Measurements from ENCODE around the gene PRDM16.

GRCh38 chr1:3022976-3023375 is 46.0 kb upstream of the PRDM16 start:
- TF ChIP-seq, protein P1, sequence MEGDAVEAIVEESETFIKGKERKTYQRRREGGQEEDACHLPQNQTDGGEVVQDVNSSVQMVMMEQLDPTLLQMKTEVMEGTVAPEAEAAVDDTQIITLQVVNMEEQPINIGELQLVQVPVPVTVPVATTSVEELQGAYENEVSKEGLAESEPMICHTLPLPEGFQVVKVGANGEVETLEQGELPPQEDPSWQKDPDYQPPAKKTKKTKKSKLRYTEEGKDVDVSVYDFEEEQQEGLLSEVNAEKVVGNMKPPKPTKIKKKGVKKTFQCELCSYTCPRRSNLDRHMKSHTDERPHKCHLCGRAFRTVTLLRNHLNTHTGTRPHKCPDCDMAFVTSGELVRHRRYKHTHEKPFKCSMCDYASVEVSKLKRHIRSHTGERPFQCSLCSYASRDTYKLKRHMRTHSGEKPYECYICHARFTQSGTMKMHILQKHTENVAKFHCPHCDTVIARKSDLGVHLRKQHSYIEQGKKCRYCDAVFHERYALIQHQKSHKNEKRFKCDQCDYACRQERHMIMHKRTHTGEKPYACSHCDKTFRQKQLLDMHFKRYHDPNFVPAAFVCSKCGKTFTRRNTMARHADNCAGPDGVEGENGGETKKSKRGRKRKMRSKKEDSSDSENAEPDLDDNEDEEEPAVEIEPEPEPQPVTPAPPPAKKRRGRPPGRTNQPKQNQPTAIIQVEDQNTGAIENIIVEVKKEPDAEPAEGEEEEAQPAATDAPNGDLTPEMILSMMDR (IDR thresholded peaks at IDR 0.05) = no peak
- TF ChIP-seq, protein P2, sequence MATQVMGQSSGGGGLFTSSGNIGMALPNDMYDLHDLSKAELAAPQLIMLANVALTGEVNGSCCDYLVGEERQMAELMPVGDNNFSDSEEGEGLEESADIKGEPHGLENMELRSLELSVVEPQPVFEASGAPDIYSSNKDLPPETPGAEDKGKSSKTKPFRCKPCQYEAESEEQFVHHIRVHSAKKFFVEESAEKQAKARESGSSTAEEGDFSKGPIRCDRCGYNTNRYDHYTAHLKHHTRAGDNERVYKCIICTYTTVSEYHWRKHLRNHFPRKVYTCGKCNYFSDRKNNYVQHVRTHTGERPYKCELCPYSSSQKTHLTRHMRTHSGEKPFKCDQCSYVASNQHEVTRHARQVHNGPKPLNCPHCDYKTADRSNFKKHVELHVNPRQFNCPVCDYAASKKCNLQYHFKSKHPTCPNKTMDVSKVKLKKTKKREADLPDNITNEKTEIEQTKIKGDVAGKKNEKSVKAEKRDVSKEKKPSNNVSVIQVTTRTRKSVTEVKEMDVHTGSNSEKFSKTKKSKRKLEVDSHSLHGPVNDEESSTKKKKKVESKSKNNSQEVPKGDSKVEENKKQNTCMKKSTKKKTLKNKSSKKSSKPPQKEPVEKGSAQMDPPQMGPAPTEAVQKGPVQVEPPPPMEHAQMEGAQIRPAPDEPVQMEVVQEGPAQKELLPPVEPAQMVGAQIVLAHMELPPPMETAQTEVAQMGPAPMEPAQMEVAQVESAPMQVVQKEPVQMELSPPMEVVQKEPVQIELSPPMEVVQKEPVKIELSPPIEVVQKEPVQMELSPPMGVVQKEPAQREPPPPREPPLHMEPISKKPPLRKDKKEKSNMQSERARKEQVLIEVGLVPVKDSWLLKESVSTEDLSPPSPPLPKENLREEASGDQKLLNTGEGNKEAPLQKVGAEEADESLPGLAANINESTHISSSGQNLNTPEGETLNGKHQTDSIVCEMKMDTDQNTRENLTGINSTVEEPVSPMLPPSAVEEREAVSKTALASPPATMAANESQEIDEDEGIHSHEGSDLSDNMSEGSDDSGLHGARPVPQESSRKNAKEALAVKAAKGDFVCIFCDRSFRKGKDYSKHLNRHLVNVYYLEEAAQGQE (IDR thresholded peaks at IDR 0.05; ENCODE audit: insufficient read depth in 1 of 2, low read depth in 2 of 2, low read length in 1 of 2) = no peak
